ENCODE data around the gene NEURL2.

NEURL2 gene

GRCh38 chr20:45841407-45842129 is 49.4 kb downstream of the NEURL2 start:
- no peak for DNase-seq (ENCODE audit: low read depth)

- no peak for DNase-seq (ENCODE audit: low read depth)
Observed at GRCh38 chr20:45840700-45841198, 50.3 kb downstream of the NEURL2 start.

All from stimulated activated CD4-positive, alpha-beta T cell treated with anti-CD3 and anti-CD28 coated beads, Interleukin-2, amount 100 ng/mL, for 4 hours (primary cell).